ENCODE measurements around the gene PPM1H. TPM values are rescaled to one million over a fixed set of nuclear protein-coding genes. Genes with fewer than 3 reads are reported as not detected.
"Not testable (repeated sequence)": the region's sequence is repeated elsewhere in the genome, so short reads cannot be mapped to it uniquely, and the experiment has no call there.

PPM1H gene
- total RNA-seq, 1 experiment from 2014 or later, result 1.1 TPM

- DNase-seq (ENCODE audit: low read depth), result peak; percentile 56
Measured at GRCh38 chr12:62767496-62767895, 167.5 kb downstream of the PPM1H start.

DNA sequence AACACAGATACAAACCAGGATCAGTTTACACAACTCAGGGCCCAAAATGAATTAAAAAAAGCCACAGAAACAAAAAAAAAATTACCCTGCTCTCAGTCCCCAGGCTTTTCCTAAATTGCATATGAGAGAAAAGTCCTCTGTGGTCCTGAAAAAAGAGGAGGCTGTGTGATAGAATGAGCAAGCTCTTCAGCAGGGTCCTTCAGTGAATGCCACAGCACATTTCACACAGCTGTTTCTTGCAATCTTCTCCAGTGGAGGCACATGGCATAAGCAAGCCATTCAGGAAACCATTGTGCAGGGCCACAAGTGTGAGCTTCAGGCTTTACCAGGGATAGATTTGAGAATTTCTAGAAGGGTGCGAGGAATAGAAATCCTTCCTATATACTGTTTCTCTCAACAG, 168.5 kb downstream of the PPM1H start:
- DNase-seq (ENCODE audit: low read depth), result no peak

- DNase-seq (ENCODE audit: low read depth), result no peak
Measured at GRCh38 chr12:62763861-62764645, 170.9 kb downstream of the PPM1H start.

DNA sequence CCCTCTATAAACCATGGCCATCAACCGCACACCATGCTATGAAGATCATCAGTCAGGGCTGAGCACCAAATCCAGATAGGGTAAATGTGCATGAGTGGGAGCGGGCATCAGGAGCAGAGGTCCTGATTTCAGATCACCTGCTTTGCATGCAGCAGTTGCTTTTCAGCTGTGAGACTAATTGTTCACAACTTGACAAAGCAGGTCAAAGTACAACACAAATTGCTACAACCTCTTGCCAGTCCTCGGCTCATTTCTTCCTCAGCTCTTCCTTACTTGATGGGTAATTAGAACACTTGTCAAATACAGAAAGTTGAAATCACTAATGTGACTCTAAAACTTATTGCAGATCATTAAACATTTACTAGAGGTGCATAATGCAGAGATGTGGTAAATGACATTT, 171.6 kb downstream of the PPM1H start:
- DNase-seq (ENCODE audit: low read depth), result no peak

GRCh38 chr12:62762645-62763044, 172.3 kb downstream of the PPM1H start:
- no peak for DNase-seq (ENCODE audit: low read depth)

- DNase-seq (ENCODE audit: low read depth), result no peak
Measured at GRCh38 chr12:62761658-62762057, 173.3 kb downstream of the PPM1H start.

DNA sequence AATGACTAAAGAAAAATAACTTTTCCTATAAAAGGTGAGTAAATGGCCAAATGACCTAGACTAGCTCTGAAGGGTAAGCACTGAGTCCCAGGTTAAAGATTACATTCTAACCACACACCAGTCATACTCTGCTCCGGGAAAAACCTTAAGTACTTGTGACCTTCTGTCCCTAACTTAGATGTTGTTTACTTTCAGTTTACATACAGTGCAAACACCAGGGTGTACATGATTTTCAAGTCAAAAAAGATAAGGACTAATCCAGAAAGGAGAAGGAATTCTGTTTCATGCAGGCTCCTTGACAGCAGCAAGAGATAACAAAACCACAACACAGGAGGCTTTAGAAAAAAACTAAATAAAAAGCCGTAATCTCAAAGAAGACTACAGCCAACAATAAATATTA, 174.2 kb downstream of the PPM1H start:
- DNase-seq (ENCODE audit: low read depth), result no peak

DNA sequence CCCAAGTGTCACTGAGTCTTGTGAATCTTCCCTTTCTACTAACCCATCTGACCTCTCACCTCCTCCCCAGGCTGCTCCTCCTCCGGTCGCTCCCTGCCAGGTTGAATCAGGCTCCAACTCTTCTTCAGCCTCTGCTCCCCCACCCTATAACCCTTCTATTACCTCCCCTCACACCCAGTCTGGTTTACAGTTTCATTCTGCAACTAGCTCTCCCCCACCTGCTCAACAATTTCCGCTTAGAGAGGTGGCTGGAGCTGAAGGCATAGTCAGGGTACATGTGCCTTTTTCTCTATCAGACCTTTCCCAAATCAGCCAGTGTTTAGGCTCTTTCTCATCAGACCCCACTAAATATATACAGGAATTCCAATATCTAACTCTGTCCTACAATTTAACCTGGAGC, 174.6 kb downstream of the PPM1H start:
- DNase-seq (ENCODE audit: low read depth), result not testable (repeated sequence)

GRCh38 chr12:62758216-62758615, 176.7 kb downstream of the PPM1H start:
- peak; percentile 77 for DNase-seq (ENCODE audit: low read depth)

GRCh38 chr12:62757048-62757447, 177.9 kb downstream of the PPM1H start:
- no peak for DNase-seq (ENCODE audit: low read depth)

- no peak for DNase-seq (ENCODE audit: low read depth)
Measured at GRCh38 chr12:62754706-62755105, 180.2 kb downstream of the PPM1H start.

DNA sequence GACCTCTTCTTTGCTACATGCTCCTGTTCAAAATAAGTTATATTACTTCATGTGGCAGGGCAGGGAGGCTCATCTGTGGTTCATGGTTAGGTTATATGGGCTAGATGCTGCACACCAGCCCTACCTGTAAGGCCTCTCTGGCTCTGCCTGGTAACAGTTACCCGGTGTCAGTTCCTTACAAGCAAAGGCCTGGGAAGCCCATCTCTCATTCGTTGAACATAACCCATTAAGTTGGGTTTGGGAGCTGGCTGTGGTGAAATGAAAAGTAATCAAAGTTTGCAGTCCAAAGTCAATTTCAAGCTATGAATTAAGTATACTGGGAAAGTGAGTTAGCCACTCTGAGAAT, 183.2 kb downstream of the PPM1H start:
- no peak for DNase-seq (ENCODE audit: low read depth)

- no peak for DNase-seq (ENCODE audit: low read depth)
Measured at GRCh38 chr12:62750941-62751809, 183.8 kb downstream of the PPM1H start.

DNA sequence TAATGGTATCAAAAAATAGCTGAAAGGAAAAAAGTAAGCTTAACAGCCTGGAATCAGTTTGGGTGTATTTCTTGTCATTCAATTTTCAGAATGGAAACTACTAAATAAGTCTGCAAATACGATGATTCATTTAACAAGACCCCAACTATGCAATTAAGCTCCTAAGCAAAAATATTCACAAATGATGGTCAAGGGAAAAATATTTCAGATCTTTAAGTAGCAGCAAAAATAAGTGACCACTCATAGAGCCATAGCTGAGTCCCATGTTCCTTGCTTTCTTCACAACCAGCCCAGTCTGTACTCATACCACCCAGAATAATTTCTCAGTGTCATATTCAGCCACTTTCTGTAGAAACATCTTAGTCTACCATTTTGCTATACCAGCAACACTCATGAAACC, 185.4 kb downstream of the PPM1H start:
- DNase-seq (ENCODE audit: low read depth), result no peak

GRCh38 chr12:62748941-62749468, 185.9 kb downstream of the PPM1H start:
- no peak for DNase-seq (ENCODE audit: low read depth)

DNA sequence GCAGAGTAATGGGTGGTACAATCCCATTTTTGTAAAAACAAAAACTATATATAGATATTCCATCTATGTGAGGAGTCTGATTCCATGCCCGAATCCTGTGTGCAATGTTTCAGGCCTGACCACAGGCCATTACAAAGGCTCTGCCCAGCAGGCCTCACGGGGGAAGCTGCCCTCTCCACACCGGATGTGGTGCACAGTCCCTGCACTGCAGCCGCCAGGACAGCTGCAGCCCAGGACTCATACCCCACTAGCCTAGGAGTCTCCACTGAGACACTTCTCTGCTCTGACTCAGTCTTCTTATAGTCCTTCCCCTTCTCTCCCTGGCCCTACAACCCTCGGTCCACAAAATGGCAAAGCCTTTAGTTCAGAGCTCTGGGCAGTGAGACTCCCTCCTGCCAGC, 190.4 kb downstream of the PPM1H start:
- peak; percentile 96 for DNase-seq (ENCODE audit: low read depth)

- no peak for DNase-seq (ENCODE audit: low read depth)
Measured at GRCh38 chr12:62739266-62740015, 195.5 kb downstream of the PPM1H start.

GRCh38 chr12:62738616-62739015, 196.3 kb downstream of the PPM1H start:
- peak; percentile 53 for DNase-seq (ENCODE audit: low read depth)

DNA sequence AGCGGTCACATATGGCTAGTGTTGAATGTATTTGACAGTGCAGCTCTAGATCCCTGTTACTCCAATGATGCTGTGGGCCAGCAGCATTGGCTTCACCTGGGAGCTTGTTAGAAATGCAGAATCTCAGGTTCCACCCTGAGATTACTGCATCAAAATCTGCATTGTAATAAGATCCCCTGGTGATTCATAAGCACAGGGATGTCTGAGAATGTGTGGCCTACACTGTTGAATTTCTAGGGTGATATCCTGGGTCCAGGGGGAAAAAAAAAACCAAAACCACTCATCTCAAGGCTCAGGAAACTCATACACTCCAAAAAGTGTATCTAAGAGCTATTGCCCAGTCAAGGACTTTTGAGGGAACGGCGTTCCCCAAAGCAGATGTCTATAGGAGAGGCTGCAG, 196.8 kb downstream of the PPM1H start:
- DNase-seq (ENCODE audit: low read depth), result peak; percentile 33

DNA sequence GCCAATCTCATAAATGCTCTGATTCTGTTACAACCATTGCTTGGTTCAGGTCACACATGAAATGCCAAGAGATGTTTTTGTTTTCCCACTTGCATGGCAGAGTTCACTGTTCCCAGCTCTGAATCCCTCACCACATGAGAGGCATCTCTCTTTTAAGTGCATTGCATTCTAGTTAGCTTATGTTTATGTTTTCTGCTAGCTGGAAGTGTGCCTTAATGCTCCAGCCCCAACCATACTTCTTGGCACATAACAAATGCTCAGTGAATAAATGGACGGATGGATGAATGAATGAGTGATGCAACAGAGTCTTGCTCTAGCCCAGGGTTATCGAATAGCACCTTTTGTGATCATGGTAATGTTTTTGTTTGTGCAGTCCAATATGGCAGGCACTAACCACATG, 197.3 kb downstream of the PPM1H start:
- DNase-seq (ENCODE audit: low read depth), result no peak

GRCh38 chr12:62737188-62737587, 197.8 kb downstream of the PPM1H start:
- no peak for DNase-seq (ENCODE audit: low read depth)

- DNase-seq (ENCODE audit: low read depth), result peak; percentile 64
Measured at GRCh38 chr12:62736596-62736995, 198.4 kb downstream of the PPM1H start.

Data from RPMI7951 (cell line).